Subcutaneous abdominal adipose tissue (tissue), 5 donors: ENCODE results near the gene PGS1.

Experiments used
- H3K27ac ChIP-seq: one replicate; pipeline ENCODE4 v1.7.0; 2013; ENCODE audit warnings: low read depth, mild to moderate bottlenecking, inconsistent platforms, low read length, moderate library complexity
- H3K27me3 ChIP-seq, 5 donors: one replicate each; pipeline ENCODE4 v1.7.0; 2013; ENCODE audit warnings: low read length in 5 of 5, inconsistent platforms in 1 of 5; ENCODE audit not compliant: control insufficient read depth in 5 of 5, insufficient read depth in 4 of 5
- H3K36me3 ChIP-seq, 5 donors: one replicate each; pipeline ENCODE4 v1.7.0; 2013; ENCODE audit warnings: low read length in 5 of 5; ENCODE audit not compliant: control insufficient read depth in 5 of 5, insufficient read depth in 5 of 5
- H3K4me1 ChIP-seq, 5 donors: one replicate each; pipeline ENCODE4 v1.7.0; 2013; ENCODE audit warnings: low read length in 5 of 5, mild to moderate bottlenecking in 3 of 5, moderate library complexity in 1 of 5; ENCODE audit not compliant: control insufficient read depth in 5 of 5, insufficient read depth in 5 of 5
- H3K4me3 ChIP-seq, 5 donors: one replicate each; pipeline ENCODE4 v1.7.0; 2013; ENCODE audit warnings: low read length in 5 of 5, low read depth in 1 of 5
- H3K9ac ChIP-seq, 5 donors: one replicate each; pipeline ENCODE4 v1.7.0; 2013; ENCODE audit warnings: low read length in 5 of 5, mild to moderate bottlenecking in 4 of 5, moderate library complexity in 3 of 5
- H3K9me3 ChIP-seq, 5 donors: one replicate each; pipeline ENCODE4 v1.7.0; 2013; ENCODE audit warnings: low read length in 5 of 5; ENCODE audit not compliant: control insufficient read depth in 5 of 5
- donor health status: healthy.
- donor health status: healthy.
- donor health status: healthy.
- donor health status: healthy.
- donor health status: healthy.

The PGS1 gene

DNA sequence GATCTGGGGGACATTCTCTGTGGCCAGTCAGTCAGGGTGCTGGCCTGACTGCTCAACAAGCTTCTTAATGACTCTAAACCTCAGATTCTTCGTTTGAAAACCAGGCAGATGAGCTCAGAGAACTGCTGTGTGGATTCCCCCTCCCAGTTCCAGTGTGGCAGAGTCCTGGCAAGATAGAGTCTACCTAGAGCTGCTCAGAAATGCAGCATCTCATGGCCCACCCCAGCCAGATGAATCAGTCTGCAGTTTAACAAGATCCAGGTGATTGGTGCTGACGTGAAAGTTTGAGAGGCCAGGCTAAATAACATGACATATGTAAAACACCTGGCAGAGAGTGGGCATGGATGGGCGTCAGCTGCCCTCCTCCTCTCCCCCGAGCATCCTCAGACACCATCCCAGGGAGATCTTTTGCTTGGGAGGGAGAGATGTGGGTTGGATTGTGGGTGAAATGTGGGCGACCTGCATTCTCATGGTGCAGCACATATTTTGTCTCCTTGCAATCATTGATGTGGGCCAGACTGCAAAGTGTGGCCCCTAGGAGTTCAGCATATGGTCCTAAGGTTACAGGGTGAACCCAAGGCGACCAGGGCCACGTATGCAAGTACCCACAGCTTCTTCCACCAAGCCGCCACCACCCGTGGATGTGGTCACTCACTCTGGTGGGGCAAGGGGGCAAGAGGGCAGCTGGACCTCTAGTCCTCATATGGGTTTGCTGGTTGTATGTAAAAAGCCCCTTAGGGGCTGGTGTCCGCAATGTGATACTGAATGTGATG is 38.1 kb upstream of the PGS1 start:
- Histone ChIP-seq H3K9me3 (no peaks in the 10 kb centered on the region), H3K9ac (peak overlapping the region in 1 of 5 donors; percentile 28), H3K27me3 (peaks cover 0 to 2% (median 0%) of the 10 kb centered on the region in 5 donors), H3K4me1 (peaks cover 23 to 43% (median 30%) of the 10 kb centered on the region in 5 donors), H3K36me3 (no peaks in the 10 kb centered on the region), H3K4me3 (no peak overlapping the region), H3K27ac (peak overlapping the region; percentile 54)

DNA sequence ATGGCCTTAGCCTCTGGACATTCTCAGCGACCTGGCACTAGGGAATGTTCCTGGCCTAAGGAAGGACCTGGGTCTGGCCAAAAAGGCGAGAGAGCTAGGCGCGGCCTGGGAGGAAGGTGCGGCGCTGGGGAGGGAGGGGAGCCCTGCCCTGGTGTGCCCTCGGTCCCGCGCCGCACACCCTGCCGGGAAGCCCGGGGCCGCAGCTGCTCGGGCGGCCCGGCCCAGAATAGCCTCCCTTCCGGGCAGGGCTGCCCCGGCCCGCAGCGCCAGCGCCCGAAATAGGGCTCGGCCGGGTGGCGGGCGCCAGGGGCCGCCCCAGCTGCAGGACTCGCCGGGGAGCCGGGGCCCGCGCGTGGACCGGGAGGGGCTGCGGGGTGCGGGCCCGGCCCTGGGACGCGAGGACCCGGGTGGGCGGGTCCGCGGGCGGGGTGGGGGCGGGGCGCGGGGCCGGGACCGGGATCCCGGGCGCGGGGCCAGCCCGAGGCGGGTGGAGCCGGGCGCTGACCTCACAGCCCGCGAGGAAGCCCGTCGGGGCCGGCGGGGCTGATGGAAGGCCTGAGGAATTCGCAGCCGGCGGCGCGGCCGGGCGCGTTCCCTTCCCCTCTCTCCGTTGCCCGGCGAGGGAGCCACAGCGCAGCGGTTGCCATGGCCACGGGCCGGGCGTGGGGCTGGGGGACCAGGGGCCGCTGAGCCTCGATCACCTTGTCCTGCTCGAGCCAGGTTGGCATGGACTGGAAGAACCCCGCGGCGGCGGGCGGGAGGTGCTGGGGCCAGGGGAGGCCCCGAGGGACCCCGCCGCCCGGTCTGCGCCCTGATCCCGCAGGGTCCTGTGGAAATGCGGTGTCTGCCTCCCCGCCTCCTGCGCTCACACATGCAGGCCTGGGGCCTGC is 36.6 kb upstream of the PGS1 start:
- Histone ChIP-seq H3K36me3 (no peaks in the 10 kb centered on the region), H3K4me3 (peak overlapping the region in 4 of 5 donors; percentile 39 to 65 (median 54)), H3K9me3 (no peaks in the 10 kb centered on the region), H3K27ac (peak overlapping the region; percentile 91), H3K9ac (peak overlapping the region; percentile 52 to 89 (median 70)), H3K27me3 (peaks cover 0 to 2% (median 0%) of the 10 kb centered on the region in 5 donors), H3K4me1 (peaks cover 24 to 52% (median 30%) of the 10 kb centered on the region in 5 donors)

GRCh38 chr17:78342449-78343186 is 35.8 kb upstream of the PGS1 start:
- H3K4me3 ChIP-seq, result peak overlapping the region in 4 of 5 donors; percentile 39 to 65 (median 54)
- peaks cover 20 to 52% (median 30%) of the 10 kb centered on the region in 5 donors for H3K4me1 ChIP-seq
- H3K27me3 ChIP-seq, result no peaks in the 10 kb centered on the region
- H3K9me3 ChIP-seq, result no peaks in the 10 kb centered on the region
- H3K36me3 ChIP-seq, result no peaks in the 10 kb centered on the region
- H3K9ac ChIP-seq, result peak overlapping the region; percentile 52 to 89 (median 70)
- peak overlapping the region; percentile 91 for H3K27ac ChIP-seq

DNA sequence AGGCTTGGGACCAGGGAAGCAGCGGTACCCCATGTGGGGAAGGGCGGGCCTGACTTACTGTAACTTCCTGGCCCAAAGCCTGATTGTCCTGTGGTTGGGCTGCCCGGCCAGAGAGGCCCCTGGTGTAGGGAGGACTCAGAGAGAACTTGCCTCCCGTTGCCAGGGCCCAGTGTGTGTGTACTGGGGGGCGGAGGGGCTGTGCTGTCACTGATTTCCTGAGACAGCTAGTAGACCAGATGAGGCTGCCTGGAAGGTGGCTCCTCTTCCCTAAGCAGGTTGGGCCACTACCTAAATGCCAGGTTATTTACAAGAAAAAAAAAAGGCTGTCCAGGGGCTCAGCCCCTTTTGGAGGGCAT is 35.3 kb upstream of the PGS1 start:
- Histone ChIP-seq H3K9me3 (no peaks in the 10 kb centered on the region), H3K27me3 (no peaks in the 10 kb centered on the region), H3K4me3 (peak overlapping the region in 2 of 5 donors; percentile 54 to 65), H3K9ac (peak overlapping the region; percentile 52 to 89 (median 70)), H3K4me1 (peaks cover 20 to 52% (median 30%) of the 10 kb centered on the region in 5 donors), H3K36me3 (no peaks in the 10 kb centered on the region), H3K27ac (peak overlapping the region; percentile 91)

DNA sequence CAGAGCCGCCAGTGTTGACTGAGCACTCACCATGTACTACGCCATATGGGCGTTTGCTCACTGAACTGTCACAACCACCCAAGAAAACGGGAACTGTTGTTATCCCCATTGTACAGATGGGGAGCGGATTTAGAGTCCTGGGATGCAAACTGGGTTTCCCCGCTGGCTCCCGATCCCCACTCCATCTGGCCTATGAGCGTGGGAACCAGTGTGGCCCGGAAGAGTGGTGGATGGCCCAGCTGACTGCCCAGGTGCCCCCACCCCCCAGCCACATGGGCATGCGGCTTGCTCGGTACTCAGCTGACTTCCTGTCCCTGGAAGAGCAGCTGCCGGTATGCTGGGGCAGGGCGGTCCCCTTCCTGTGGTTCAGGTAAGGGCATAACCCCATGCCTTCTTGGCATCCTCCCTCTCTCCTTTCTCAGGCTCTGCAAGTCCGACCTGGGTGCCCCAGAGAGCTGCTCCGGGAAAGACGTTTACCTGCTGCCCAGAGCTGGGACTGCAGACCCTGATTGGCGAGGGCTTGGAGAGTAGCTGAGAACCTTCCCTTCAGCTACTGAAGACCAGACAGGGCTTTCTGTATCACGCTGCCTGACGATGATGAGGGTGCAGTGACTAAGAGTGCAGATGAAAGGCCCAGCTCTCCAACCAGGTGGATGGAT is 34.8 kb upstream of the PGS1 start:
- H3K36me3 ChIP-seq, result no peaks in the 10 kb centered on the region
- H3K9me3 ChIP-seq, result no peaks in the 10 kb centered on the region
- H3K9ac ChIP-seq, result peak overlapping the region in 3 of 5 donors; percentile 52 to 89 (median 77)
- H3K27ac ChIP-seq, result peak overlapping the region; percentile 91
- H3K4me1 ChIP-seq, result peaks cover 20 to 52% (median 30%) of the 10 kb centered on the region in 5 donors
- H3K27me3 ChIP-seq, result no peaks in the 10 kb centered on the region
- H3K4me3 ChIP-seq, result peak overlapping the region in 2 of 5 donors; percentile 14 to 65

DNA sequence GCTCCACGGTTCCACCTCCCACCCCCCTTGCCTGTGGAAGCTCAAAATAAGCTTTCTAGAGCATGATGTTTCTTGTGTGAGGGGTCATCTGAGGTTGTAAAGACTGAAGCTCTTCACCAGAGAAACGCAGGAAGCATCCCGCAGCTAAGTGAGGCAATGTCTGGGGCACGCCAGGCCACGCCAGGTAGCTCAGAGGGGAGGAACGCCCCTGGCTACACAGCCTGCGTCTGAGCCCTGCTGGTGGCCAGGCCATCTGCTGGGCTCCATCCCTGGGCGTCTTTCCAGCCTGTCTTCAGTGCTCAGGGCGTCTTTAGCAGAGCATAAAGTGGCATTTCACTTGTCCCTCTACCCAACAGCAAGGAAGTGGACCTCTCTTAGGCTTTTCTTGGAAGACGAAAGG is 33.8 kb upstream of the PGS1 start:
- Histone ChIP-seq H3K9ac (peak overlapping the region in 1 of 5 donors; percentile 44), H3K27ac (no peak overlapping the region), H3K4me3 (no peak overlapping the region), H3K27me3 (no peaks in the 10 kb centered on the region), H3K9me3 (no peaks in the 10 kb centered on the region), H3K4me1 (peaks cover 20 to 52% (median 33%) of the 10 kb centered on the region in 5 donors), H3K36me3 (no peaks in the 10 kb centered on the region)

- Histone ChIP-seq H3K27me3 (no peaks in the 10 kb centered on the region), H3K36me3 (no peaks in the 10 kb centered on the region), H3K4me1 (peaks cover 23 to 55% (median 38%) of the 10 kb centered on the region in 5 donors), H3K9me3 (no peaks in the 10 kb centered on the region), H3K27ac (no peak overlapping the region), H3K9ac (no peak overlapping the region), H3K4me3 (no peak overlapping the region)
Observed at GRCh38 chr17:78345172-78345571, 33.3 kb upstream of the PGS1 start.

GRCh38 chr17:78345791-78346494 is 32.5 kb upstream of the PGS1 start:
- Histone ChIP-seq H3K27ac (no peak overlapping the region), H3K9me3 (no peaks in the 10 kb centered on the region), H3K36me3 (no peaks in the 10 kb centered on the region), H3K9ac (no peak overlapping the region), H3K4me1 (peaks cover 23 to 59% (median 42%) of the 10 kb centered on the region in 5 donors), H3K4me3 (no peak overlapping the region), H3K27me3 (no peaks in the 10 kb centered on the region)
